K562 (cell line): ENCODE results near the gene ACTN3. TPM values are rescaled to one million over a fixed set of nuclear protein-coding genes. Genes with fewer than 3 reads are reported as not detected.

Source experiments
- CBX3 ChIP-seq, 2 experiments: IDR thresholded peaks; 1 replicate in 1 of 2; 2 replicates in 1 of 2; pipeline ENCODE4 v1.6.1; 2012; ENCODE audit warnings: inconsistent platforms in 2 of 2, low read length in 2 of 2, borderline replicate concordance in 1 of 2, control low read depth in 1 of 2
- CREM ChIP-seq: IDR thresholded peaks from 2 replicates; pipeline ENCODE4 v1.6.1; 2014; ENCODE audit warnings: antibody characterized with exemption, low read depth
- E2F4 ChIP-seq: sonication (generic); formaldehyde crosslinking; IDR thresholded peaks from 2 replicates; pipeline ENCODE4 v1.8.0; 2022; ENCODE audit warnings: mild to moderate bottlenecking, low read depth, missing genetic modification reagents
- EP400 ChIP-seq: fragments of 450-650 bp; IDR thresholded peaks from 2 replicates; pipeline ENCODE4 v1.6.1; 2017; ENCODE audit warnings: antibody characterized with exemption, mild to moderate bottlenecking, moderate library complexity
- FOXP1 ChIP-seq: sonication (generic); formaldehyde crosslinking; IDR thresholded peaks from 2 replicates; pipeline ENCODE4 v1.8.0; 2022; ENCODE audit warnings: mild to moderate bottlenecking, missing genetic modification reagents
- GABPB1 ChIP-seq: sonication (generic); formaldehyde crosslinking; IDR thresholded peaks from 2 replicates; pipeline ENCODE4 v1.8.0; 2022; ENCODE audit warnings: mild to moderate bottlenecking, missing genetic modification reagents
- HMG20B ChIP-seq: fragments of 250-450 bp; sonication (Bioruptor Pico); IDR thresholded peaks from 2 replicates; pipeline ENCODE4 v1.5.0; 2021; ENCODE audit warnings: mild to moderate bottlenecking
- HNRNPUL1 ChIP-seq: fragments of 200-400 bp; formaldehyde crosslinking; IDR thresholded peaks from 2 replicates; pipeline ENCODE4 v1.6.1; 2017; ENCODE audit warnings: low read length
- JUND ChIP-seq, 2 experiments: IDR thresholded peaks; 2 replicates in 1 of 2; 3 replicates in 1 of 2; pipeline ENCODE4 v1.6.1; 2011; ENCODE audit warnings: borderline replicate concordance in 2 of 2, low read depth in 2 of 2, low read length in 2 of 2, improper control_type of control experiment in 1 of 2, missing biosample characterization in 1 of 2, missing genetic modification characterization in 1 of 2, missing genetic modification reagents in 1 of 2
- NR3C1 ChIP-seq: sonication (generic); formaldehyde crosslinking; IDR thresholded peaks from 2 replicates; pipeline ENCODE4 v1.8.1; 2022; ENCODE audit warnings: missing genetic modification reagents
- PCBP1 ChIP-seq: fragments of 200-400 bp; formaldehyde crosslinking; IDR thresholded peaks from 2 replicates; pipeline ENCODE4 v1.6.1; 2018; ENCODE audit warnings: mild to moderate bottlenecking, low read depth, low read length; ENCODE audit not compliant: poor library complexity, severe bottlenecking
- PHB ChIP-seq: fragments of 250-450 bp; sonication (Bioruptor Pico); IDR thresholded peaks from 2 replicates; pipeline ENCODE4 v1.5.0; 2021
- PKNOX1 ChIP-seq: fragments of 450-650 bp; IDR thresholded peaks from 2 replicates; pipeline ENCODE4 v1.6.1; 2016
- RREB1 ChIP-seq: fragments of 250-450 bp; sonication (Bioruptor Pico); IDR thresholded peaks from 2 replicates; pipeline ENCODE4 v1.4.0; 2020
- RUNX1 ChIP-seq: sonication (generic); IDR thresholded peaks from 2 replicates; pipeline ENCODE4 v1.6.1; 2016; ENCODE audit warnings: antibody characterized with exemption, low read depth
- SLC30A9 ChIP-seq: fragments of 250-450 bp; sonication (Bioruptor Pico); IDR thresholded peaks from 2 replicates; pipeline ENCODE4 v1.8.0; 2022; ENCODE audit warnings: mild to moderate bottlenecking, moderate library complexity
- SMAD4 ChIP-seq: fragments of 250-450 bp; sonication (Bioruptor Pico); conservative IDR thresholded peaks from 2 replicates; pipeline ENCODE4 v1.8.0; 2021; ENCODE audit warnings: inconsistent platforms, mild to moderate bottlenecking, moderate library complexity
- STAT5A ChIP-seq: IDR thresholded peaks from 2 replicates; pipeline ENCODE4 v1.6.1; 2012; ENCODE audit warnings: low read length, inconsistent platforms, borderline replicate concordance
- TRIM28 ChIP-seq: fragments of 450-650 bp; IDR thresholded peaks from 2 replicates; pipeline ENCODE4 v1.6.1; 2017
- YY1 ChIP-seq, 3 experiments: IDR thresholded peaks; 2 replicates each; pipeline ENCODE4 v1.6.1; 2011; ENCODE audit warnings: low read length in 2 of 3, mild to moderate bottlenecking in 2 of 3, moderate library complexity in 2 of 3, borderline replicate concordance in 1 of 3, control low read depth in 1 of 3, low read depth in 1 of 3; ENCODE audit not compliant: insufficient read depth in 3 of 3, insufficient replicate concordance in 2 of 3, control insufficient read depth in 1 of 3, insufficient read length in 1 of 3; ENCODE audit errors: extremely low read depth in 1 of 3
- polyA plus RNA-seq, 8 experiments: library from polyadenylated mRNA; depleted of rRNA in 4 of 8; stranded (reverse) in 5 of 8; unstranded in 3 of 8; fragments of >200 nt; fragmentation: Nextera tagmentation in 2 of 8; fragmentation: Illumina TruSeq in 1 of 8; extraction: Ambion mirVana in 2 of 8; extraction: Trizol in 1 of 8; gene quantifications; 2 replicates each; pipeline versions ENCODE4 v1.2.1 to v1.2.3, GENCODE V29; 2011 to 2014; ENCODE audit warnings: inconsistent platforms in 1 of 8, missing spikeins in 1 of 8
- total RNA-seq, 7 experiments: library from RNA; depleted of rRNA in 6 of 7; stranded (reverse); fragments of >200 nt in 6 of 7; fragmentation: Illumina TruSeq in 2 of 7; extraction: Trizol in 2 of 7; gene quantifications; 2 replicates each; pipeline versions ENCODE4 v1.2.1 to v1.2.3, GENCODE V29; 2011 to 2021; ENCODE audit warnings: low replicate concordance in 1 of 7

The ACTN3 gene
- total and polyA plus RNA-seq, 9 of the 15 experiments (the other 6 are each of a cell fraction or from before 2014, with no cell fraction given): not detected

- peak in 1 of 3 experiments; percentile 73 for TF ChIP-seq YY1 (IDR thresholded peaks at IDR 0.05; ENCODE audit: borderline replicate concordance in 1 of 3, control insufficient read depth in 1 of 3, extremely low read depth in 1 of 3, insufficient read depth in 3 of 3, insufficient read length in 1 of 3, insufficient replicate concordance in 2 of 3, low read depth in 1 of 3, low read length in 2 of 3)
- TF ChIP-seq E2F4: no peak
- no peak for TF ChIP-seq HNRNPUL1
- TF ChIP-seq RREB1 (CRISPR knock-in tag): no peak
- no peak for TF ChIP-seq SLC30A9
- TF ChIP-seq HMG20B (CRISPR knock-in tag): no peak
- peak; percentile 99 for TF ChIP-seq PKNOX1
- peak; percentile 72 for TF ChIP-seq CREM
- no peak for TF ChIP-seq SMAD4
- peak; percentile 79 for TF ChIP-seq EP400
- peak; percentile 76 for TF ChIP-seq PCBP1
- TF ChIP-seq PHB (CRISPR knock-in tag): no peak
- no peak for TF ChIP-seq TRIM28
- TF ChIP-seq FOXP1 (CRISPR knock-in tag): no peak
- 0 out of 2 replicates have a peak, but pooled peaks have one; percentile 58 for TF ChIP-seq GABPB1
- TF ChIP-seq CBX3 (IDR thresholded peaks at IDR 0.05; ENCODE audit: borderline replicate concordance in 1 of 2, low read length in 2 of 2): no peak
- no peak for TF ChIP-seq STAT5A
- no peak for TF ChIP-seq RUNX1
- peak; percentile 68; the same call in 1 of the 2 replicates for TF ChIP-seq NR3C1 (CRISPR knock-in tag)
- peak; percentile 11; the same call in 1 of the 2 replicates for TF ChIP-seq JUND (IDR thresholded peaks at IDR 0.05; ENCODE audit: borderline replicate concordance, low read depth, low read length)
- no peak; the same call in 2 of the 3 replicates for TF ChIP-seq JUND (tag; IDR thresholded peaks at IDR 0.05; ENCODE audit: borderline replicate concordance, low read depth, low read length)
Measured at GRCh38 chr11:66545701-66546367, 869 bp upstream of the ACTN3 start, which contains the start of gene ZDHHC24 (continued).
